HG03196 (cell line): ENCODE measurements around the gene MORC2.

Experiments used
- ATAC-seq: cut with Tn5 transposase; IDR thresholded peaks from one replicate; pipeline ENCODE4 v1.9.1; 2021; ENCODE audit not compliant: unreplicated experiment

MORC2 gene

DNA sequence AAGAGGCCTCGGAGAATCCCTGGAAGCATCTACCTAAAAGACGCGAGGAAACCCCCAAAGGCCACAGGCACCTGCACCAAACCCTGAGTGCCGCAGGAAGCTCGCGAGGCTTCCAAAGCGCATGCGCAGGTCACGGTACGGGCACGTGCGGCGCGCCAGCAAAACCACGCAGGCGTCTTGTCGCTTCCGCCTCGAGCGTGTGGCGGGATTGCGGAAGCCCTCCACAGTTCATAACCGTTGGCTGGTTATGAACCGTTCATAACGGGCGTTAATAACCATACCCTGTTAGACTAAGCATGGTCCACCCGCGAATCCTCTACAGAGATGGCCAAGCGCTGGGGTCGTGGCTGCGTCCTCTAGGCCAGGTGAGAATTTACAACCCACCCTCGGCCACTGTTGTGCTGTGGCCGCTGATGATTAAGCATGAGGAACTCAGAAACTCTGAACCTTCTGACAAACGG is 46.4 kb downstream of the MORC2 start:
- ATAC-seq = no peak

DNA sequence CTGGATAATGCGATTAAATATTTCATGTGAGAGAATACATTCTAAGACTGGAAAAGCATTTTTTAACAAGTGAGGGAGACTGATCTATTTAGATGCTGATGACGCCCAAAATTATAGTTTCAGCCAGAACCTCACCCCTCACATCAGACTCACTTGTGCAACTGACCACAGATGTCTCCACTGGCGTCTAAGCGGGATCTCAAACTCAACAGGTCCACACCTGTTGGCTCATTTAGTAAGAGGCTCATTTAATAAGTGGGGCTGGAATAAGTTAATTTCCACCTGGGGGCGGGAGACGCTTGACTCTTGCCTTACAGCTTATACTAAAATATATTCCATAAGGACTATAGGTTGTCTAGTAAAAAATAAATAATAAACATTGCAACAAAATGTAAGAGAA is 47.5 kb downstream of the MORC2 start:
- no peak for ATAC-seq

DNA sequence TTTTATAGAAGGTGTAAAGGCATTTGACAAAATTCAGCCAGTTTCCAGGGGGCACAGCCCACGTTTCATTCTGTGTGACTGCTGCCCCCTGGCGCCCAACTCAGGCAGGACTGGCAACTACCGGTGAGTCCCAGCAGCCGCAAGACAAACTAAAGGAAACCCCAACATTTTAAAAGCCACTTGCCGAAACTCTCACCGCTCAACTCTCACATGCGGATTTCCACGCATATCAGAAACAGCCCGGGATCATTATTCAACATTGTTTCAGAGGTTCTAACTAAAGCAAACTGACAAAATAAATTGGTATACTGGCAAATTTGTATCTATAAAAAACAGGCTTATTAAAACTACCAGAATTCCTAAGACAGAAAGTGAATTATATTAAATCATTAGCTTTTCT is 48.2 kb downstream of the MORC2 start:
- no peak for ATAC-seq

DNA sequence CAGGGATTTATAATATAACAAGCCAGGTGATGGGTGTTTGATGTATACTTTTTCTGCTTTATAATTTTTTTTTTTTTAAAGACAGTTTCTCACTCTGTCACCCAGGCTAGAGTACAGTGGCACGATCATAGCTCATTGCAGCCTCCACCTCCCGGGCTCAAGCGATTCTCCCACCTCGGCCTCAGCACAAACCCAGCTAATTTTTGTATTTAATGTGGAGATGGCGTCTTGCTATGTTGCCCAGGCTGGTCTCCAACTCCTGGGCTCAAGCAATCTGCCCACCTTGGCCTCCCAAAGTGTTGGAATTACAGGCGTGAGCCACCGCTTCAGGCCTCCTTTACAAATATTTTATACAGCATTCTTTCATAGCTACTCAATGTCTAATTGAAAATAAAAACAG is 48.6 kb downstream of the MORC2 start:
- ATAC-seq = no peak

DNA sequence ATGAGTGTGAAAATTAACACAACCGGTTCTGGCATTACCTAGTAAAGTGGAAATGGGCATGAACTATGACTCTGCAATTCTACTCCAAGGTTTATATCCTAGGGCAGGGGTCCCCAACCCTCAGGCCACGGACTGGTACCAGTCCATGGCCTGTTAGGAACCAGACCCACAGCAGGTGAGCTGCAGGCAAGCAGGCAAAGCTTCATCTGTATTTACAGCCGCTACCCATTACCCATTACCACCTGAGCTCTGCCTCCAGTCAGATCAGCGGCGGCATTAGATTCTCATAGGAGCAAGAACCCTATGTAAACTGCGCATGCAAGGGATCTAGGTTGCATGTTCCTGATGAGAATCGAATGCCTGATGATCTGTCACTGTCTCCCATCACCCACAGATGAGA is 49.8 kb downstream of the MORC2 start:
- no peak for ATAC-seq

DNA sequence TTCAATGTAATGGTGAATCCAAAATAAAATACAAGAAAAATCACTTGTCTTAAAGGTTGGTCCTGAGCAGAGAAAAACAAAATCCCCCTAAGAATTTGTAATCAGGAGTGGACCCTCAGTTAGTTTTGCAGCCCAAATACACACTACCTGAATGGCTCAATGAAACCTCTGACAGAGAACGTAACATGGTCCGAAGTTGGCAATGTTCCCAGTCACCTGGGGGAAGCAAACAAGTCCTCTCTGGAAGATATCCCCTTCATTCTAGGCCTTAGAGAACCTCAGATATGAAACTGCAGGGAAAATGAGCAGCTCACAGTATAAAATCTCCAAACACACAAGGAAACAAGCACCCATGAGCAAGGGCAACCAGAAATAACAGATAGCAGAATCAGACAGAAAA is 58.2 kb downstream of the MORC2 start:
- no peak for ATAC-seq

DNA sequence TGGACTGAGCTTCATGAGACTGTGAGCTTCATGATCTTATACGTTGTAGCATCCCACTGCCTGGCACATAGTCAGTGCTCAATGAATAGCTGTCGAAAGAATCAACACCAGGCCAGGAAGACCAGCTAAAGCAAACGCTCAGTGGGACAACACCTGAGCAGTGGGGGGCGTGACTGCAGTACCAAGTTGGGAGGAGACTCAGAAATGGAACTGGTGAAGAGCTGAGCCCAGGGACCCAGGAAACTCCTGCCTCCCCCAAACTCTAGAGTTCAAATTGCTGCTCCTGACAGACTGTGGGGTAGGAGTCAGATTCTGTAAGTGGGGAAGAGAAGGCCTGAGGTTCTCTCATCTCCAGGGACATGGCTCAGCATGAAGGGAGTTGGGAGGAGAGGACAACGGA is 59.3 kb downstream of the MORC2 start:
- ATAC-seq = no peak

DNA sequence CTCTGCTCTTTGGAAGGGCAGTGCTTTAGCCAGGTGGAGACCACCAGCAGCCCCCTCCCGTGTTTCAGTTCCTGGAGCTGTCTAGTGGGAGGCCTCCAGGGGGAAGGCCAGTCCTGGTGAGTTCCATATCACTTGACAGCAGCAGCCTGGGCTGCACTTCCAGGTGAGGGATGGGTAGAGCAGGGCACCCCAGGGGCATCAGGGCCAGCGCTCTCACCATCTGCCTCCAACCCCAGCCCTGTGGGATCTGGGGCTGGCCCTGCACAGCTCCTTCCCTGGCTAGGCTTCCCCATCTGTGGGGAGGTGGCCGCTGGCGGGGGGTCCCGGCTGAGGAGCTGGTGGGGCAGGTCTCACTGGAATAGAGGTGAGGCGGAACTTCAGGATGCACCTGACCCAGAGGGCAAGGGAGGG is 60.5 kb downstream of the MORC2 start:
- no peak for ATAC-seq

DNA sequence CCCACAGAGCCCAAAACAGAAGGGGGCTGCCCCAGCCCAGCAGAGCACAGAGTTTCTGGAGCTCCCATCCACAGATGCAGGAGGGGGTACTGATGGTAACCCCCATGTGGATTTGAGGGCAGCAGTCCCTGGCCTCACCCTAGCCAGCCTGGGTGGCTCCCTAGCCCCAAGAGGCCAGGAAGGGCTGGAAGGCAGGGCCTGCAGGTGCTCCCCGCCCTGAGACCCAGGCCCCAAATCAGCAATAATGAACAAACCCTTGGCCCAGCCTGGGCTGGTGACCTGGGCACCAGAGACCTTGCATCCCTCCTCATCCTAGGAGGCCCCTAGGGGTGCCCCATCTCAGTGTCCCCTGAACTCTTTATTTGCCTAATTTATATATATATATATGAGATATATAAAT is 61.6 kb downstream of the MORC2 start:
- no peak for ATAC-seq

DNA sequence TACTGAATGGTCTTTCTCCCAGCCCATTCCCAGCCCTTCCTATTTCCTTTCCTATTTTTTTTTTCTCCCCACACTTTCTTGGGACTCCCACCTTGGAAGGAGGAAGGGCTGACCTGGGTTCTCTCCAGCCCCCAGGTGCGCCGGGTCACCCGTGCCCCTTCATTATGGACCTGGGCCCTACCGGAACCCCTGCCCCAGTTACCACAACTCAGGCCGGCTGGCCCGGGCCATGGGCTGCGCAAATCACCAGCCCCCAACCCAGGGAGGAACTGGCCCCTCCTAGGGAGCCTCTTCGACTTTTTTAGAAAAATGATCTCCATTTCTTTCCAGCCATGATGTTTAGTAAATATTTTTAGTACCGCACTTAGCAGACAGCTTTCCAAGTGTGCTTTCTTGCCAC is 62.2 kb downstream of the MORC2 start:
- ATAC-seq = no peak

DNA sequence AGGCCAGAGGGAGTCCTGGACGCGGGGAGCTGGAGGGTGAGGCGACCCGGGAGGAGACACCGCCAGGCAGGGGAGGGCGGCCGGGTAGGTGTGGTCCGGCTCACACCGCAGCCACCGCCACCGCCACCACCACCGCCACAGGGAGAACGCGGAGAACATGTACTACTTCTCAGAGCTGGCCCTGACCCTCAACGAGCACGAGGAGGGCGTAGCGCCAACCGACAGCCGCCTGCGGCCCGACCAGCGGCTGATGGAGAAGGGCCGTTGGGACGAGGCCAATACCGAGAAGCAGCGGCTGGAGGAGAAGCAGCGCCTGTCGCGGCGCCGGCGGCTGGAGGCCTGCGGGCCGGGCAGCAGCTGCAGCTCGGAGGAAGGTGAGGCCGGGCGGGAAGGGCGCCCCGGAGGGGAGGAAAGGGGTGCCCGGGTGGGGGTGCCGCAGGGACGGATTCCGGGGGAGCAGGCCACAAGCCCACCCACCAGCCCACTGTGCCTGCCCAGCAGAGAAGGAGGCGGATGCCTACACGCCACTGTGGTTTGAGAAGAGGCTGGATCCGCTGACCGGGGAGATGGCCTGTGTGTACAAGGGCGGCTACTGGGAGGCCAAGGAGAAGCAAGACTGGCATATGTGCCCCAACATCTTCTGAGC is 62.8 kb downstream of the MORC2 start:
- ATAC-seq = no peak

DNA sequence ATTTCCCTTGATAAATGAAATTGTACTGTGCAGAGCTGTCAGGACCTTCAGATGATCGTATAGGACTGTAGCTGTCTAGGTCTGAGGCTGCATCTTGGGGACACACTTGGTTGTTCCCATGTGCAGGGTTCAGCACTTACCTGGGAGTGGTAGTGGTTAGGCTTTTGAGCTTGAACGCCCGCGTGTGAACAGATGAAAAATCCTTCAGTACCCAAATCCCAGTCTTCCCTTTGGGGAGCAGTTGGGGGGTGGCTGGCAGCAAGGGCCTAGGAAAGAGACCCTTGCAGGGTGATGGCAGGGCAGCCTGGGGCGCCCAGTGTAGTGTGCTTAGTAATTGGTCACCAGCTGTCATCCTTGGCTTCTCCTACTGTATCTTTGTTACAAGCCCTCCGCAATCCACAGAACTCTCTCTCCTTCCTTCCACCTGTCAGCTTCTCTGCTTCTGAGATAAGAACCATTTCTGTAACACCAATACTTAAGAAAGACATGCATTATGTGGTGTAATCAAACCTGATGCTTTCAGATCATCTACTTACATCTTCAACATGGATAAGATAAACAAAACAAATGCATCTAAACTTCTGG is 64.6 kb downstream of the MORC2 start:
- no peak for ATAC-seq

DNA sequence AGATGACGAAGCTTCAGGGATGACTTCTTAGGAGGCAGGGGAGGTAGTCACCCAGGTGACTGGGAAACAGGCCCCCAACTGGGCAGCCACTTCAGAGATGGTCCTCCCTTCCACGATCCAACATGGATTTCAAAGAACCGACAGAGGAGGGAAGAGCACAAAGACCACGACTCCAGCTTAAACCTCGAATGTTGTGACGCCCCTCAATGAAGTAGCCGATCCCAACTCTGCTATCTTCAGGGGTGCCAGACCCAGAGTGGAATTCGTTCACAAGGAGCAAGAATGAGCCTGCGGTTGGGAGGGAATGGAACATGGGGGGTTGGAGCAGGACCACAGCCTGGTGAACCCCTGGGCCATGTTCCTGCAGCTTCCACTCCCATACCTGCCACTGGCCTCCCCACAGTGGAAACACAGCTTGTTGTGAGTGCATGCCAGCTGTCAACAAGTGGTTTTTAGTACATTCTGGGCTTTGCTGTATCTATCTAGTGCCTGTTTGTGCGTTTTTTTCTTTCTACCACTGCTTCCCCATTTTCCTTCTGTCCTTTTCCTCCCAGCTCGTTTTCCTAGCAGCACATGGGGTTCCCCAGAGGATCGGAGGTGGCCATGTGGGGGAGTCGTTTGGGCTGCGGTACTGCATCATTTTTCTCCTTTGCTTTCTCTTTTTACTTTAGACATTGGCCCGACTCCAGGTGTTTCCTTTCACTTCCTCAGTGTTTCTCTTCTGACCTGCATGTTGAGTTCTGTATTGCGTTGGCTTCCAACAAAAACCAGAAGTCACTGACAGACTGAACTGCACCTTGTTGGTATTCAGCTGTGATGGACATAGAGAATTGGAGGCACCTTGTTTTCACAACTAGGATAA is 65.8 kb downstream of the MORC2 start:
- ATAC-seq = no peak

DNA sequence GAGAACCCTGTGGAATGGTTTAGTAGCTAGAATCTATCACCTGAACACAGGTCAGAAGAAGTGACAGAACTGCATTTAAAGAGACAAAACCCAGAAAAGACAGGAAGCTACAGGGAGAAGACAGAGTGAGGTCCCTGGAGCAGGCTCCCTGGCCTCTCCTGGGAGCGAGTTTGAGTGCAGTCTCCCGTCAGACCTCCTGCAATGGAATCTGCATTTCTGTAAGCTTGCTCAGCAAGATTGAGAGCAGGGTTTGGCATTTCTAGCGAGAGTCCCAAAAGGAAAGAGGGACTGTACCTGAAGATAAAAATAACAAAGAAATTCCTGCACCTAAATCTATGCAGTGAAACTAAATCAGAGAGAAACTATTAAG is 74.2 kb downstream of the MORC2 start:
- no peak for ATAC-seq

DNA sequence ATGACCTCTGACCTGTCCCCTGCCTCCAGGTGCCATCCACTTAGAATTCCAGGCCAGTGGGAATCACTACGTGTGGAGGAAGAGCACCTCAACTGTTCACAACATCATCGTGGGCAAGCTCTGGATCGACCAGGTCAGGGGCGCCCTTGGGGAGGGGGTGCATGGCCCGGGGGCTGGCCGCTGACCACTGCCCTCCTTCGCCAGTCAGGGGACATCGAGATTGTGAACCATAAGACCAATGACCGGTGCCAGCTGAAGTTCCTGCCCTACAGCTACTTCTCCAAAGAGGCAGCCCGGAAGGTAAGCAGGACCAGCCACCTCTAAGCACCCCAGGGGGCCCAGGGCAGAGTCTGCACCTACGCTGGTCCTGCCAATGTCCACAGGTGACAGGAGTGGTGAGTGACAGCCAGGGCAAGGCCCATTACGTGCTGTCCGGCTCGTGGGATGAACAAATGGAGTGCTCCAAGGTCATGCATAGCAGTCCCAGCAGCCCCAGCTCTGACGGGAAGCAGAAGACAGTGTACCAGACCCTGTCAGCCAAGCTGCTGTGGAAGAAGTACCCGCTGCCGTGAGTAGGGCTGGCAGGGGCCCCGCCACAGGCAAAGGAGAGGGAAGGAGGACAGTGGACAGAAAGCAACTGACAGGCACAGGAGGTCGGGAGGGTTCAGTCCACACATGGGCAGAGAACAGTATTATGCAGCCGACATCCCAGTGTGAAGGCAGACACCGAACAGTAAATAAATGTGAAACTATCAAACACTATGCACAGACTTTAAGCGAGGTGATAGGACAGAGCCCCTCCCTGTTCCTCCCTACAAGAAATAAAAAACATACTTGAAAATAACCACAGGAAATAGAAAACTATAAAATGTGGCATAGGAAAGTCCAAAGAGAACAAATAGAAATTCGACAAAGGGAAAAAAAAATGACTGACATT is 74.9 kb downstream of the MORC2 start:
- ATAC-seq = no peak

DNA sequence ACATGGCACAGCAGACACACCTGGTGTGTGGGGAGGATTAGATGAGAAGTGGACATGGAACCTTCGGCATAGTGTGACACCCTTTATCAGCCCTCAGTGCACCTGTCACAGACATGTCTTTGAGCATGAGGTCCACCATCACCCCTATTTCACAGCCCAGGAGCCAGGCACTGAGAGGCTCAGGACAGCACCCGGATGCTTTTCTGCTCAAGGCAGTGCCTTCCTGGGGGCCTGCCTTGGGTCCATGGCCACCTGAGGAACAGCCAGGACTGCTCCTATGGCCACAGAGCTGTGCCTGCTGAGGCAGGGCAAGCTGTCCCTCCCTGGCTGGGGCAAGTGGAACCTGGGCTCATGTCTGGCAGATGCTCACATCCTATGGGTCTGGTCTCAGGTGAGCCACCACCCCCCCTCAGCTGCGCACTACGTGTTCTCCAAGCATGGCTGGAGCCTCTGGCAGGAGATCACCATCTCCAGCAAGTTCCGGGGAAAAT is 75.8 kb downstream of the MORC2 start:
- ATAC-seq = no peak

DNA sequence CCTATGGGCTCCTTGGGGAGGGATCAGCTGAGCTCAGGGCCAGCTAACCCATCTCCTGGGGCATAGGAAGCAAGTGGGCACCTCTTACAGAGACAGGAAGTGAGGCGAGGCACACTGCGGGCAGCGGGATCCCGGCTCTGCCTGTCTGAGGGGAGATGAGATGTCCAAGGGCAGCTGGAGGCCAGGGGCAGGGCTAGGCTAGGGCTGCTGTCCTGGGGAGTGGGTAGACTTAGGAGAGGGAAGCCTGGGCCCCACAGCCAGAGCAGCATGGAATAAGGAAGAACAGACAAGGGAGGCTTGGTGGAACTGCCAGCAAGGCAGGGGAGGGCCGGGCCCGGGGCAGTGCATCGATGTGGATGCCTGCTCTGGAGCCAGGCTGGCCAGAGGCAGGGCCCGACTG is 76.3 kb downstream of the MORC2 start:
- no peak for ATAC-seq

DNA sequence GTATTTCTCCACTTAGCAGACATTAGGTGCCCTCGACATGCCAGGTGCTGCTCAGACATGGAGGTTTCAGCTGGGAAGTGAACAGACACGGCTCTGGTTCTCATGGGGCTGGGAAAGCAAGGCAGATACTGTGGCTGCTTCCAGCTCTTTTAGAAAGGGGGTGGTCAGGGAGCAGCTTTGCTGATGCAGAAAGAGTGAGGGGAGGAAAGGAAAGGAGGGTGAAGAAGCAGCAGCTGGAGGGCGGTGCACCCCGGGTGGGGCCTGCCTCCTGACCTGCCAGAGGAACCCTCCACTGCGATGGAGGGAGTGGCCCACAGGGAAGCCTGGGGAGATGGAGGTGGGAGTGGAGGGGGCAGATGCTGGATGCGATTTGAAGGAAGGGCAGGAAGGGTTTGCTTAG is 76.8 kb downstream of the MORC2 start:
- ATAC-seq = no peak

DNA sequence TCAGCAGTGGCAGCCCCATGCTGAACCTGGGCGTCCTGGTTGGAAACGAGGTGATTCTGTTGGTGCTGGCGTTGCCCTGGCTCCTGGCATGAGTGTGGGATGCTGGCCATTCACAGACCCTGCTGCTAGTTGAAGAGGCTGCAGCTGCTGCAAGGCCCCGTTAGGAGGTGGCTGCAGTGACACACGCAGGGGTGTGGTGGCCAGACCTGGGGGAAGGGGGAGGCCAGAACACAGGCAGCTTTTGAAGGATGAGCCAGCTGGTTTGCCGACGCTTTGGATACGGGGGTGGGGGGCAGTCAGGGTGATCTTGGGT is 77.2 kb downstream of the MORC2 start:
- ATAC-seq = no peak

DNA sequence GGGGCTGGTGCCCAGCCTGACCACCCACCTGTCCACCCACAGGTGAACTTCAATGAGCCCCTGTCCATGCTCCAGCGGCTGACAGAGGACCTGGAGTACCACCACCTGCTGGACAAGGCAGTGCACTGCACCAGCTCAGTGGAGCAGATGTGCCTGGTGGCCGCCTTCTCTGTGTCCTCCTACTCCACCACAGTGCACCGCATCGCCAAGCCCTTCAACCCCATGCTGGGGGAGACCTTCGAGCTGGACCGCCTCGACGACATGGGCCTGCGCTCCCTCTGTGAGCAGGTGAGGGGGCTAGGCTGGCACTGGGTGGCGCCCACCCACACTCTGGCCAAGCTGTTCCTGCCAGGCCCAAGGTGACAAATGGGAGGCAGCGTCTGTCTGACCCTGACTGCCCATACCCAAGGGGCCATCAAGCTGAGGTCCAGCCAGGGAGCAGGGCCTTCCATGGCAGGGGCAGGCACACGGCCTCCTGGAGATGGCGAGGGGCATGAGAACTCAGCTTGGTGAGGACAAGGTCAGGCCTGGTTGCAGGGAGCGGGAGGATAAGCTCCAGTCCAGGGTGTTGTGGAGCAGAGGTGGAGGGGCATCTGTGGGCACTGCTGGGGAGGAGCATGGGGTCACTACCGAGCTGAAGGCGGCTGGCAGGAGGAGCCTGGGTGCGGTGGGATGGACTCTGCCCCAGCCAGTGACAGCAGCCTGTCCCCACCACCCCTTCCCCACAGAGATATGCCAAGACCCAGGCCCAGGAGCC is 77.7 kb downstream of the MORC2 start:
- ATAC-seq = no peak
